DMS 273 (cell line): ENCODE measurements around the gene ACAA2.
"Not testable (repeated sequence)": the region's sequence is repeated elsewhere in the genome, so short reads cannot be mapped to it uniquely, and the experiment has no call there.

Experiments
- DNase-seq: peaks from one replicate; lab custom pipeline; 2025; ENCODE audit not compliant: unreplicated experiment; lab: John Stamatoyannopoulos, UW

The ACAA2 gene

GRCh38 chr18:49813069-49813318 is 339 bp downstream of the ACAA2 start:
- DNase-seq = peak; percentile 73

- DNase-seq = peak; percentile 56
Observed at GRCh38 chr18:49812286-49813068, 856 bp downstream of the ACAA2 start.

- DNase-seq = peak; percentile 30
Observed at GRCh38 chr18:49811151-49811938, 2.0 kb downstream of the ACAA2 start.

GRCh38 chr18:49808553-49809191 is 4.7 kb downstream of the ACAA2 start:
- DNase-seq = not testable (repeated sequence)

- DNase-seq = no peak
Observed at GRCh38 chr18:49804096-49804495, 9.2 kb downstream of the ACAA2 start.

GRCh38 chr18:49802623-49803022 is 10.7 kb downstream of the ACAA2 start:
- DNase-seq = no peak

- DNase-seq = not testable (repeated sequence)
Observed at GRCh38 chr18:49800491-49800890, 12.8 kb downstream of the ACAA2 start.

- not testable (repeated sequence) for DNase-seq
Observed at GRCh38 chr18:49799806-49800205, 13.5 kb downstream of the ACAA2 start.

- DNase-seq = no peak
Observed at GRCh38 chr18:49798001-49798400, 15.3 kb downstream of the ACAA2 start.

- no peak for DNase-seq
Observed at GRCh38 chr18:49795612-49796552, 17.5 kb downstream of the ACAA2 start.

- no peak for DNase-seq
Observed at GRCh38 chr18:49794743-49795142, 18.6 kb downstream of the ACAA2 start.

- DNase-seq = not testable (repeated sequence)
Observed at GRCh38 chr18:49789560-49790134, 23.7 kb downstream of the ACAA2 start.

GRCh38 chr18:49788327-49788898 is 24.9 kb downstream of the ACAA2 start:
- DNase-seq = no peak

- DNase-seq = no peak
Observed at GRCh38 chr18:49786019-49786720, 27.2 kb downstream of the ACAA2 start.

GRCh38 chr18:49784427-49785185 is 28.7 kb downstream of the ACAA2 start:
- peak; percentile 8 for DNase-seq

GRCh38 chr18:49783631-49784030 is 29.7 kb downstream of the ACAA2 start:
- not testable (repeated sequence) for DNase-seq

GRCh38 chr18:49778826-49779465 is 34.4 kb downstream of the ACAA2 start:
- DNase-seq = peak; percentile 28

- no peak for DNase-seq
Observed at GRCh38 chr18:49769047-49769728, 44.1 kb downstream of the ACAA2 start.
